GM18858 (cell line): Measurements from ENCODE around the gene PITRM1.
"Not testable (repeated sequence)": the region's sequence is repeated elsewhere in the genome, so short reads cannot be mapped to it uniquely, and the experiment has no call there.

Experiments used
- ATAC-seq: cut with Tn5 transposase; IDR thresholded peaks from one replicate; pipeline ENCODE4 v1.9.1; 2021; ENCODE audit not compliant: unreplicated experiment

The PITRM1 gene

GRCh38 chr10:3199488-3199887, 26.9 kb upstream of the PITRM1 start:
- ATAC-seq, result no peak

- no peak for ATAC-seq
Observed at GRCh38 chr10:3198900-3199299, 26.3 kb upstream of the PITRM1 start.

GRCh38 chr10:3197348-3198003, 24.9 kb upstream of the PITRM1 start:
- peak; percentile 78 for ATAC-seq

GRCh38 chr10:3196958-3197347, 24.4 kb upstream of the PITRM1 start:
- ATAC-seq, result no peak

- no peak for ATAC-seq
Observed at GRCh38 chr10:3196482-3196881, 23.9 kb upstream of the PITRM1 start.

GRCh38 chr10:3195726-3196125, 23.1 kb upstream of the PITRM1 start:
- ATAC-seq, result no peak

GRCh38 chr10:3195286-3195685, 22.7 kb upstream of the PITRM1 start:
- no peak for ATAC-seq

- no peak for ATAC-seq
Observed at GRCh38 chr10:3194871-3195270, 22.3 kb upstream of the PITRM1 start.

GRCh38 chr10:3193751-3194150, 21.2 kb upstream of the PITRM1 start:
- no peak for ATAC-seq

- ATAC-seq, result no peak
Observed at GRCh38 chr10:3192856-3193635, 20.5 kb upstream of the PITRM1 start.

GRCh38 chr10:3190817-3191216, 18.2 kb upstream of the PITRM1 start:
- ATAC-seq, result no peak

- not testable (repeated sequence) for ATAC-seq
Observed at GRCh38 chr10:3187229-3187628, 14.6 kb upstream of the PITRM1 start.

- no peak for ATAC-seq
Observed at GRCh38 chr10:3186368-3186767, 13.8 kb upstream of the PITRM1 start.

- no peak for ATAC-seq
Observed at GRCh38 chr10:3185386-3185785, 12.8 kb upstream of the PITRM1 start.

- ATAC-seq, result no peak
Observed at GRCh38 chr10:3180355-3181025, 7.9 kb upstream of the PITRM1 start.

- ATAC-seq, result no peak
Observed at GRCh38 chr10:3179174-3179573, 6.6 kb upstream of the PITRM1 start.

GRCh38 chr10:3178042-3178441, 5.5 kb upstream of the PITRM1 start:
- ATAC-seq, result no peak

- no peak for ATAC-seq
Observed at GRCh38 chr10:3173171-3173878, 743 bp upstream of the PITRM1 start.

GRCh38 chr10:3172081-3172445, 519 bp downstream of the PITRM1 start:
- ATAC-seq, result no peak

GRCh38 chr10:3171488-3171887, 1.1 kb downstream of the PITRM1 start:
- not testable (repeated sequence) for ATAC-seq

- ATAC-seq, result no peak
Observed at GRCh38 chr10:3169673-3170072, 2.9 kb downstream of the PITRM1 start.

- ATAC-seq, result no peak
Observed at GRCh38 chr10:3169271-3169670, 3.3 kb downstream of the PITRM1 start.
